ENCODE measurements around the gene CHD6.

GRCh38 chr20:41380551-41381193 is 237.5 kb downstream of the CHD6 start:
- no peak for TF ChIP-seq CTCF (tag by site-specific recombination; IDR thresholded peaks at IDR 0.05)
- TF ChIP-seq ZNF548 (tag by site-specific recombination; IDR thresholded peaks at IDR 0.05): no peak
- TF ChIP-seq ZIC2 (tag by site-specific recombination; IDR thresholded peaks at IDR 0.05): no peak
- TF ChIP-seq ZNF571 (tag by site-specific recombination; IDR thresholded peaks at IDR 0.05): no peak
- TF ChIP-seq ZNF266 (tag by site-specific recombination; IDR thresholded peaks at IDR 0.05; ENCODE audit: low read depth): no peak
- no peak for TF ChIP-seq ZBTB10 (tag by site-specific recombination; IDR thresholded peaks at IDR 0.05)
- TF ChIP-seq ZNF555 (tag by site-specific recombination; conservative IDR thresholded peaks at IDR 0.05): no peak
- TF ChIP-seq ZNF274 (IDR thresholded peaks at IDR 0.05; ENCODE audit: low read length): no peak
- TF ChIP-seq ZNF274 (tag by site-specific recombination; IDR thresholded peaks at IDR 0.05; ENCODE audit: borderline replicate concordance): no peak
- no peak for TF ChIP-seq ZBTB7A (tag by site-specific recombination; IDR thresholded peaks at IDR 0.05; ENCODE audit: low read depth)
- TF ChIP-seq ZNF10 (tag by site-specific recombination; IDR thresholded peaks at IDR 0.05): no peak
- TF ChIP-seq ZNF280D (tag by site-specific recombination; IDR thresholded peaks at IDR 0.05): no peak
